GM12892 (cell line): ENCODE data around the gene DTL.

ENCODE experiments used
- POLR2A ChIP-seq: IDR thresholded peaks from 2 replicates; pipeline ENCODE4 v1.6.1; 2011; ENCODE audit warnings: low read depth, low read length, control low read depth
- POLR2AphosphoS5 ChIP-seq: IDR thresholded peaks from 2 replicates; pipeline ENCODE4 v1.6.1; 2011; ENCODE audit warnings: low read depth, low read length, control low read depth

DNA sequence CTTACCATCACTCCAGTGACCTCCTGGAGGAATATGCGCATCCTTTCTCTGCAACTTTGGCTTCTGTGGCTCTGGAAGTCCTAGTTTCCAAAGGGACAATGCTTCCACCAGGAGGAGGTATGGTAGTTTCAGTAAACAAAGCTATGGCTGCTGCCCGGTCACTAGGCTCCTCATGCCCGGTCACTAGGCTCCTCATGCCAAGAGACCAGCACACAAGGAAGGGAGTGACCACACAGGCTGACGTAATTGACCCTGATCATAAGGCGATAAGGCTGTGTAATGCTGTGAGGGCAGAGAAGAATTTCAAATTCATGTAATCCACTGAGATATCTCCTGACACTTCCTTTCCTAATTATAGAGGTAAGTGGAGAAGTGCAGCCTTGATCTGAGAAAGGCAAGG, 102.9 kb downstream of the DTL start:
- TF ChIP-seq POLR2A = no peak
- TF ChIP-seq POLR2AphosphoS5 = no peak
